ENCODE measurements around the gene BANF2. TPM values are rescaled to one million over a fixed set of nuclear protein-coding genes. Genes with fewer than 3 reads are reported as not detected.

BANF2 gene
- total and polyA plus RNA-seq, 2 experiments from 2014 or later: not detected

GRCh38 chr20:17726902-17727301 lies 27.1 kb downstream of the BANF2 start:
- Mint-ChIP-seq H3K4me3 (no peak overlapping the region), H3K27ac (no peak overlapping the region), H3K4me1 (peaks cover 7% of the 10 kb centered on the region; the same call in 1 of the 3 replicates), H3K9me3 (no peaks in the 10 kb centered on the region), H3K36me3 (ENCODE audit: low read depth) (no peaks in the 10 kb centered on the region), H3K27me3 (ENCODE audit: insufficient read depth, low read depth, poor library complexity) (peaks cover 4% of the 10 kb centered on the region)
- H3F3A ChIP-seq (replicated peaks; ENCODE audit: low read depth): no peaks in the 10 kb centered on the region
- no peak overlapping the region for H3K27ac ChIP-seq (ENCODE audit: low read depth)
- ATAC-seq: no peak
- H3K4me1 ChIP-seq (ENCODE audit: insufficient read depth): no peaks in the 10 kb centered on the region
- H3K79me2 ChIP-seq (replicated peaks; ENCODE audit: insufficient read depth): no peaks in the 10 kb centered on the region
- H3K27me3 ChIP-seq (ENCODE audit: insufficient read depth): no peaks in the 10 kb centered on the region
- H3K9me2 ChIP-seq (ENCODE audit: insufficient read depth): 0 out of 2 replicates have a peak, but pooled peaks cover 6% of the 10 kb centered on the region
- no peak for DNase-seq (ENCODE audit: low spot score)
- H4K20me1 ChIP-seq (replicated peaks; ENCODE audit: insufficient read depth): no peaks in the 10 kb centered on the region
- H3K4me2 ChIP-seq: no peak overlapping the region
- TF ChIP-seq ZNF462 (CRISPR knock-in tag; IDR thresholded peaks at IDR 0.05) (no peak), CREB1 (CRISPR knock-in tag; IDR thresholded peaks at IDR 0.05; ENCODE audit: low read depth) (no peak), EZH2 (IDR thresholded peaks at IDR 0.05; ENCODE audit: low read depth, unreplicated experiment) (no peak), REST (IDR thresholded peaks at IDR 0.05; ENCODE audit: unreplicated experiment) (no peak), STAT1 (IDR thresholded peaks at IDR 0.05; ENCODE audit: unreplicated experiment) (no peak), EZH2phosphoT487 (IDR thresholded peaks at IDR 0.05; ENCODE audit: unreplicated experiment) (no peak), CTCF (conservative IDR thresholded peaks at IDR 0.05; ENCODE audit: low read depth in 2 of 2) (no peak), NANOG (IDR thresholded peaks at IDR 0.05; ENCODE audit: borderline replicate concordance) (no peak), JUNB (IDR thresholded peaks at IDR 0.05; ENCODE audit: unreplicated experiment) (no peak), POLR2AphosphoS5 (IDR thresholded peaks at IDR 0.05; ENCODE audit: low read depth) (no peak), ETS1 (IDR thresholded peaks at IDR 0.05) (no peak), ZNF114 (CRISPR knock-in tag; IDR thresholded peaks at IDR 0.05) (no peak), ZNF331 (CRISPR knock-in tag; IDR thresholded peaks at IDR 0.05; ENCODE audit: low read depth) (no peak)
- no peak overlapping the region; the same call in 1 of the 2 replicates for H2AFZ ChIP-seq
- H3K4me3 ChIP-seq: no peak overlapping the region
- no peaks in the 10 kb centered on the region for H3K36me3 ChIP-seq (ENCODE audit: insufficient read depth)
